GM23338 (cell line): ENCODE measurements around the gene BID. TPM values are rescaled to one million over a fixed set of nuclear protein-coding genes. Genes with fewer than 3 reads are reported as not detected.

Experiments used
- ATAC-seq: fragments of 200-7000 bp; cut with Tn5 transposase; 3 replicates; pipeline ENCODE4 v1.9.1; 2020
- DNase-seq: peaks from one replicate; pipeline ENCODE4 v3.0.0-alpha.2; 2015; ENCODE audit warnings: low spot score
- H2AFZ ChIP-seq: fragments of 200-600 bp; sonication (generic); 2 replicates; pipeline ENCODE4 v1.8.0; 2016; ENCODE audit warnings: antibody characterized with exemption, mild to moderate bottlenecking, moderate library complexity
- H3F3A ChIP-seq: fragments of 200-600 bp; sonication (generic); replicated peaks from 2 replicates; pipeline ENCODE4 v1.8.0; 2017; ENCODE audit warnings: antibody characterized with exemption, mixed run types, low read depth
- H3K27ac ChIP-seq: fragments of 200-600 bp; sonication (generic); 2 replicates; pipeline ENCODE4 v1.6.1; 2016; ENCODE audit warnings: low read depth
- H3K27me3 ChIP-seq: fragments of 200-600 bp; sonication (generic); 2 replicates; pipeline ENCODE4 v1.8.0; 2016; ENCODE audit warnings: mild to moderate bottlenecking, mixed run types, moderate library complexity; ENCODE audit not compliant: insufficient read depth
- H3K36me3 ChIP-seq: fragments of 200-600 bp; sonication (generic); 2 replicates; pipeline ENCODE4 v1.8.0; 2016; ENCODE audit warnings: mild to moderate bottlenecking; ENCODE audit not compliant: insufficient read depth
- H3K4me1 ChIP-seq: fragments of 200-600 bp; sonication (generic); 2 replicates; pipeline ENCODE4 v1.8.0; 2016; ENCODE audit warnings: mild to moderate bottlenecking, moderate library complexity; ENCODE audit not compliant: insufficient read depth
- H3K4me2 ChIP-seq: fragments of 200-600 bp; sonication (generic); 2 replicates; pipeline ENCODE4 v1.7.1; 2017; ENCODE audit warnings: mixed run types
- H3K4me3 ChIP-seq: fragments of 200-600 bp; sonication (generic); 2 replicates; pipeline ENCODE4 v1.6.1; 2016; ENCODE audit warnings: mixed run types
- H3K79me2 ChIP-seq: fragments of 200-600 bp; sonication (generic); replicated peaks from 2 replicates; pipeline ENCODE4 v1.8.0; 2017; ENCODE audit warnings: mild to moderate bottlenecking; ENCODE audit not compliant: insufficient read depth
- H3K9me2 ChIP-seq: fragments of 200-600 bp; sonication (generic); 2 replicates; pipeline ENCODE4 v1.8.0; 2017; ENCODE audit not compliant: insufficient read depth
- H4K20me1 ChIP-seq: fragments of 200-600 bp; sonication (generic); replicated peaks from 2 replicates; pipeline ENCODE4 v1.8.0; 2017; ENCODE audit warnings: mild to moderate bottlenecking; ENCODE audit not compliant: insufficient read depth
- H3K27ac Mint-ChIP-seq: 2 replicates; pipeline ENCODE4 v1.8.0; 2020; ENCODE audit warnings: inconsistent platforms, mild to moderate bottlenecking, moderate library complexity, mixed read lengths
- H3K27me3 Mint-ChIP-seq: 3 replicates; pipeline ENCODE4 v1.8.0; 2022; ENCODE audit warnings: low read depth, mild to moderate bottlenecking, moderate library complexity, mixed read lengths, inconsistent platforms; ENCODE audit not compliant: insufficient read depth, poor library complexity
- H3K36me3 Mint-ChIP-seq: 3 replicates; pipeline ENCODE4 v1.8.0; 2021; ENCODE audit warnings: low read depth, mild to moderate bottlenecking, inconsistent platforms, moderate library complexity, mixed read lengths
- H3K4me1 Mint-ChIP-seq: 3 replicates; pipeline ENCODE4 v1.8.0; 2020; ENCODE audit warnings: mild to moderate bottlenecking, inconsistent platforms, mixed read lengths
- H3K4me3 Mint-ChIP-seq: 3 replicates; pipeline ENCODE4 v1.8.0; 2021; ENCODE audit warnings: moderate library complexity, mild to moderate bottlenecking, inconsistent platforms, mixed read lengths
- H3K9me3 Mint-ChIP-seq: 3 replicates; pipeline ENCODE4 v1.8.0; 2020; ENCODE audit warnings: moderate library complexity, mild to moderate bottlenecking, inconsistent platforms, mixed read lengths
- EZH2phosphoT487 ChIP-seq: fragments of 200-600 bp; sonication (generic); IDR thresholded peaks from one replicate; pipeline ENCODE4 v1.8.1; 2018; ENCODE audit warnings: antibody characterized with exemption; ENCODE audit not compliant: unreplicated experiment
- JUNB ChIP-seq: IDR thresholded peaks from one replicate; pipeline ENCODE4 v1.6.1; 2016; ENCODE audit warnings: antibody characterized with exemption; ENCODE audit not compliant: unreplicated experiment
- NANOG ChIP-seq: IDR thresholded peaks from 2 replicates; pipeline ENCODE4 v1.6.1; 2016; ENCODE audit warnings: antibody characterized with exemption, borderline replicate concordance
- POLR2AphosphoS5 ChIP-seq: IDR thresholded peaks from 2 replicates; pipeline ENCODE4 v1.6.1; 2016; ENCODE audit warnings: antibody characterized with exemption, low read depth
- STAT1 ChIP-seq: IDR thresholded peaks from one replicate; pipeline ENCODE4 v1.6.1; 2016; ENCODE audit warnings: antibody characterized with exemption; ENCODE audit not compliant: unreplicated experiment
- ZNF114 ChIP-seq: fragments of 250-450 bp; sonication (Bioruptor Pico); IDR thresholded peaks from 2 replicates; pipeline ENCODE4 v1.5.0; 2020; ENCODE audit warnings: mild to moderate bottlenecking, moderate library complexity
- ZNF331 ChIP-seq: fragments of 250-450 bp; sonication (Bioruptor Pico); IDR thresholded peaks from 2 replicates; pipeline ENCODE4 v1.5.0; 2020; ENCODE audit warnings: low read depth, mild to moderate bottlenecking, moderate library complexity
- polyA plus RNA-seq: library from polyadenylated mRNA; unstranded; fragments of >200 nt; fragmentation: Nextera tagmentation; extraction: Ambion mirVana; gene quantifications from 2 replicates; pipeline ENCODE4 v1.2.1, GENCODE V29; 2016
- total RNA-seq: library from RNA; depleted of rRNA; stranded (reverse); fragments of >200 nt; shearing (Covaris generic); gene quantifications from 2 replicates; pipeline ENCODE4 v1.2.3, GENCODE V29; 2014
- TF ChIP-seq, protein P1 (sequence below): fragments of 250-450 bp; sonication (Bioruptor Pico); IDR thresholded peaks from 2 replicates; pipeline ENCODE4 v1.5.0; 2020; ENCODE audit warnings: mild to moderate bottlenecking, moderate library complexity
- TF ChIP-seq, protein P2 (sequence below), 2 experiments: fragments of 200-600 bp in 1 of 2; sonication (generic) in 1 of 2; conservative IDR thresholded peaks; 2 replicates each; pipeline versions ENCODE4 v1.5.1 to v1.6.1; 2016 to 2017; ENCODE audit warnings: antibody characterized with exemption in 2 of 2, low read depth in 2 of 2, mild to moderate bottlenecking in 2 of 2, moderate library complexity in 1 of 2
- TF ChIP-seq, protein P3 (sequence below): IDR thresholded peaks from one replicate; pipeline ENCODE4 v1.6.1; 2018; ENCODE audit warnings: antibody characterized with exemption; ENCODE audit not compliant: unreplicated experiment

The BID gene
- total and polyA plus RNA-seq, 2 experiments from 2014 or later, result 65.1 to 125 TPM

DNA sequence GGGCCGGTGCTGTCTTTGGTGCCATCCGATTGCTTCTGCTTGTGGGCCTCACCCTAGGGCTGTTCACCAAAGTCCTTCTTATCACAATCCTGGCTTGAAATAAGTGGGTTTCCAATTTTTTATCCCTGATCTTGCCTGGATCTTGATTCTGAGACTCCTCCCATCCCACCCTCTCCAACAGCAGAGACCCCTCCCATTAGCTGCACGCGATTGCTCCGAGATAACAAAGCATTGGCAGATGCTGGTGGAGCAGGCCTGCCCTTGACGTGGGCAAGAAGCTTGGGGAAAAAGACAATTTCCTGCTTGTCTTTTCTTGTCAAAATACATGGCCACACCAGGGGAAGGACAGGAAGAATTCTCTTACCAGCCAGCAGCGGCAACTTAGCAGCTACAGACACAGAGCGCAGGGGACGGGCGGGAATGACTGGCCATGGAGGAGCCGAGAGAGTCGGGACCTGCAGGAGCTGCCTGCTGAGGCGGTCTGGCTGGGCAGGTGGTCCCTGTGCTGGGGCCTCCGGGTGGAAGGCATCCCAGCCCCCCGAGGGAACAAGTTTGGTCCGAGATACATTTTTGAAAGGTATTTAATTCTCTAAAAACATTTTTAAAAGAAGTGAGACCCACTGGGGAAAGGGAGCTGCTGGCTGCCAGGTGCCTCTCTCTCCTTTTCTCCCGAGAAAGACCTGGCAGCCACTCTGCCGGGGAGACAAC lies 9.7 kb upstream of the BID start (continued):
- TF ChIP-seq, protein P1, sequence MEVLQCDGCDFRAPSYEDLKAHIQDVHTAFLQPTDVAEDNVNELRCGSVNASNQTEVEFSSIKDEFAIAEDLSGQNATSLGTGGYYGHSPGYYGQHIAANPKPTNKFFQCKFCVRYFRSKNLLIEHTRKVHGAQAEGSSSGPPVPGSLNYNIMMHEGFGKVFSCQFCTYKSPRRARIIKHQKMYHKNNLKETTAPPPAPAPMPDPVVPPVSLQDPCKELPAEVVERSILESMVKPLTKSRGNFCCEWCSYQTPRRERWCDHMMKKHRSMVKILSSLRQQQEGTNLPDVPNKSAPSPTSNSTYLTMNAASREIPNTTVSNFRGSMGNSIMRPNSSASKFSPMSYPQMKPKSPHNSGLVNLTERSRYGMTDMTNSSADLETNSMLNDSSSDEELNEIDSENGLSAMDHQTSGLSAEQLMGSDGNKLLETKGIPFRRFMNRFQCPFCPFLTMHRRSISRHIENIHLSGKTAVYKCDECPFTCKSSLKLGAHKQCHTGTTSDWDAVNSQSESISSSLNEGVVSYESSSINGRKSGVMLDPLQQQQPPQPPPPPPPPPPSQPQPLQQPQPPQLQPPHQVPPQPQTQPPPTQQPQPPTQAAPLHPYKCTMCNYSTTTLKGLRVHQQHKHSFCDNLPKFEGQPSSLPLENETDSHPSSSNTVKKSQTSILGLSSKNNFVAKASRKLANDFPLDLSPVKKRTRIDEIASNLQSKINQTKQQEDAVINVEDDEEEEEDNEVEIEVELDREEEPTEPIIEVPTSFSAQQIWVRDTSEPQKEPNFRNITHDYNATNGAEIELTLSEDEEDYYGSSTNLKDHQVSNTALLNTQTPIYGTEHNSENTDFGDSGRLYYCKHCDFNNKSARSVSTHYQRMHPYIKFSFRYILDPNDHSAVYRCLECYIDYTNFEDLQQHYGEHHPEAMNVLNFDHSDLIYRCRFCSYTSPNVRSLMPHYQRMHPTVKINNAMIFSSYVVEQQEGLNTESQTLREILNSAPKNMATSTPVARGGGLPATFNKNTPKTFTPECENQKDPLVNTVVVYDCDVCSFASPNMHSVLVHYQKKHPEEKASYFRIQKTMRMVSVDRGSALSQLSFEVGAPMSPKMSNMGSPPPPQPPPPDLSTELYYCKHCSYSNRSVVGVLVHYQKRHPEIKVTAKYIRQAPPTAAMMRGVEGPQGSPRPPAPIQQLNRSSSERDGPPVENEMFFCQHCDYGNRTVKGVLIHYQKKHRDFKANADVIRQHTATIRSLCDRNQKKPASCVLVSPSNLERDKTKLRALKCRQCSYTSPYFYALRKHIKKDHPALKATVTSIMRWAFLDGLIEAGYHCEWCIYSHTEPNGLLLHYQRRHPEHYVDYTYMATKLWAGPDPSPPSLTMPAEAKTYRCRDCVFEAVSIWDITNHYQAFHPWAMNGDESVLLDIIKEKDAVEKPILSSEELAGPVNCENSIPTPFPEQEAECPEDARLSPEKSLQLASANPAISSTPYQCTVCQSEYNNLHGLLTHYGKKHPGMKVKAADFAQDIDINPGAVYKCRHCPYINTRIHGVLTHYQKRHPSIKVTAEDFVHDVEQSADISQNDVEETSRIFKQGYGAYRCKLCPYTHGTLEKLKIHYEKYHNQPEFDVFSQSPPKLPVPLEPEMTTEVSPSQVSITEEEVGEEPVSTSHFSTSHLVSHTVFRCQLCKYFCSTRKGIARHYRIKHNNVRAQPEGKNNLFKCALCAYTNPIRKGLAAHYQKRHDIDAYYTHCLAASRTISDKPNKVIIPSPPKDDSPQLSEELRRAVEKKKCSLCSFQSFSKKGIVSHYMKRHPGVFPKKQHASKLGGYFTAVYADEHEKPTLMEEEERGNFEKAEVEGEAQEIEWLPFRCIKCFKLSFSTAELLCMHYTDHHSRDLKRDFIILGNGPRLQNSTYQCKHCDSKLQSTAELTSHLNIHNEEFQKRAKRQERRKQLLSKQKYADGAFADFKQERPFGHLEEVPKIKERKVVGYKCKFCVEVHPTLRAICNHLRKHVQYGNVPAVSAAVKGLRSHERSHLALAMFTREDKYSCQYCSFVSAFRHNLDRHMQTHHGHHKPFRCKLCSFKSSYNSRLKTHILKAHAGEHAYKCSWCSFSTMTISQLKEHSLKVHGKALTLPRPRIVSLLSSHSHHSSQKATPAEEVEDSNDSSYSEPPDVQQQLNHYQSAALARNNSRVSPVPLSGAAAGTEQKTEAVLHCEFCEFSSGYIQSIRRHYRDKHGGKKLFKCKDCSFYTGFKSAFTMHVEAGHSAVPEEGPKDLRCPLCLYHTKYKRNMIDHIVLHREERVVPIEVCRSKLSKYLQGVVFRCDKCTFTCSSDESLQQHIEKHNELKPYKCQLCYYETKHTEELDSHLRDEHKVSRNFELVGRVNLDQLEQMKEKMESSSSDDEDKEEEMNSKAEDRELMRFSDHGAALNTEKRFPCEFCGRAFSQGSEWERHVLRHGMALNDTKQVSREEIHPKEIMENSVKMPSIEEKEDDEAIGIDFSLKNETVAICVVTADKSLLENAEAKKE (CRISPR knock-in tag), result no peak
- TF ChIP-seq EZH2phosphoT487, result no peak
- TF ChIP-seq JUNB, result no peak
- TF ChIP-seq, protein P2, sequence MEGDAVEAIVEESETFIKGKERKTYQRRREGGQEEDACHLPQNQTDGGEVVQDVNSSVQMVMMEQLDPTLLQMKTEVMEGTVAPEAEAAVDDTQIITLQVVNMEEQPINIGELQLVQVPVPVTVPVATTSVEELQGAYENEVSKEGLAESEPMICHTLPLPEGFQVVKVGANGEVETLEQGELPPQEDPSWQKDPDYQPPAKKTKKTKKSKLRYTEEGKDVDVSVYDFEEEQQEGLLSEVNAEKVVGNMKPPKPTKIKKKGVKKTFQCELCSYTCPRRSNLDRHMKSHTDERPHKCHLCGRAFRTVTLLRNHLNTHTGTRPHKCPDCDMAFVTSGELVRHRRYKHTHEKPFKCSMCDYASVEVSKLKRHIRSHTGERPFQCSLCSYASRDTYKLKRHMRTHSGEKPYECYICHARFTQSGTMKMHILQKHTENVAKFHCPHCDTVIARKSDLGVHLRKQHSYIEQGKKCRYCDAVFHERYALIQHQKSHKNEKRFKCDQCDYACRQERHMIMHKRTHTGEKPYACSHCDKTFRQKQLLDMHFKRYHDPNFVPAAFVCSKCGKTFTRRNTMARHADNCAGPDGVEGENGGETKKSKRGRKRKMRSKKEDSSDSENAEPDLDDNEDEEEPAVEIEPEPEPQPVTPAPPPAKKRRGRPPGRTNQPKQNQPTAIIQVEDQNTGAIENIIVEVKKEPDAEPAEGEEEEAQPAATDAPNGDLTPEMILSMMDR (conservative IDR thresholded peaks at IDR 0.05; ENCODE audit: low read depth in 2 of 2), result no peak
- TF ChIP-seq NANOG, result no peak

DNA sequence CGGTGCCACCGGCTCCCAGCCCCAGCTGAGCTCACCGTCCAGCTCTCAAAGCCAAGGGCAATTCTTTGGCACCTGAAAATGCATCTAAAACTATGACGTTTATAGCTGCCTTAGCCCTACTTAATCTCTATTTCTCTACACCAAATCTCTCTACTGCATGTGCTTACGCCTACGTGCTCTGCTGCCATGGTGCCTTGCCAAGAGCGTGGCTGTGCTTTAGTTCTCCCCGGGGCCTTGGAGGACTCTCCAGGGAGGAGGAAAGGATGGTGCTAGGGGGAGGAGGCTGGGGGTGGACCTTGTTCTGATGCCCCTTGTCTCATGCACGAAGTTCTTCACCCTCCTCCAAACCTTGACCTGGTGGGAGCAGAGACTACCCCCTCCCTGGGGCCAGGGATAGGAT lies 9.0 kb upstream of the BID start:
- Histone ChIP-seq H3K27me3 (no peaks in the 10 kb centered on the region), H3K27ac (no peak overlapping the region), H3K4me2 (no peak overlapping the region), H3F3A (0 out of 2 replicates have a peak, but pooled peaks cover 3% of the 10 kb centered on the region), H3K4me1 (no peaks in the 10 kb centered on the region; the same call in 1 of the 2 replicates), H2AFZ (no peak overlapping the region), H3K9me2 (no peaks in the 10 kb centered on the region), H3K4me3 (no peak overlapping the region), H4K20me1 (no peaks in the 10 kb centered on the region), H3K79me2 (no peaks in the 10 kb centered on the region), H3K36me3 (no peaks in the 10 kb centered on the region)
- no peak overlapping the region for H3K4me3 Mint-ChIP-seq
- H3K4me1 Mint-ChIP-seq, result peaks cover 20% of the 10 kb centered on the region
- peaks cover 4% of the 10 kb centered on the region; the same call in 1 of the 3 replicates for H3K9me3 Mint-ChIP-seq
- H3K27me3 Mint-ChIP-seq, result peaks cover 12% of the 10 kb centered on the region
- ATAC-seq (no peak), DNase-seq (no peak)
- no peaks in the 10 kb centered on the region; the same call in 2 of the 3 replicates for H3K36me3 Mint-ChIP-seq
- H3K27ac Mint-ChIP-seq, result no peak overlapping the region
- TF ChIP-seq ZNF114 (CRISPR knock-in tag), result no peak
- no peak for TF ChIP-seq NANOG
- no peak for TF ChIP-seq EZH2phosphoT487
- TF ChIP-seq, protein P3, sequence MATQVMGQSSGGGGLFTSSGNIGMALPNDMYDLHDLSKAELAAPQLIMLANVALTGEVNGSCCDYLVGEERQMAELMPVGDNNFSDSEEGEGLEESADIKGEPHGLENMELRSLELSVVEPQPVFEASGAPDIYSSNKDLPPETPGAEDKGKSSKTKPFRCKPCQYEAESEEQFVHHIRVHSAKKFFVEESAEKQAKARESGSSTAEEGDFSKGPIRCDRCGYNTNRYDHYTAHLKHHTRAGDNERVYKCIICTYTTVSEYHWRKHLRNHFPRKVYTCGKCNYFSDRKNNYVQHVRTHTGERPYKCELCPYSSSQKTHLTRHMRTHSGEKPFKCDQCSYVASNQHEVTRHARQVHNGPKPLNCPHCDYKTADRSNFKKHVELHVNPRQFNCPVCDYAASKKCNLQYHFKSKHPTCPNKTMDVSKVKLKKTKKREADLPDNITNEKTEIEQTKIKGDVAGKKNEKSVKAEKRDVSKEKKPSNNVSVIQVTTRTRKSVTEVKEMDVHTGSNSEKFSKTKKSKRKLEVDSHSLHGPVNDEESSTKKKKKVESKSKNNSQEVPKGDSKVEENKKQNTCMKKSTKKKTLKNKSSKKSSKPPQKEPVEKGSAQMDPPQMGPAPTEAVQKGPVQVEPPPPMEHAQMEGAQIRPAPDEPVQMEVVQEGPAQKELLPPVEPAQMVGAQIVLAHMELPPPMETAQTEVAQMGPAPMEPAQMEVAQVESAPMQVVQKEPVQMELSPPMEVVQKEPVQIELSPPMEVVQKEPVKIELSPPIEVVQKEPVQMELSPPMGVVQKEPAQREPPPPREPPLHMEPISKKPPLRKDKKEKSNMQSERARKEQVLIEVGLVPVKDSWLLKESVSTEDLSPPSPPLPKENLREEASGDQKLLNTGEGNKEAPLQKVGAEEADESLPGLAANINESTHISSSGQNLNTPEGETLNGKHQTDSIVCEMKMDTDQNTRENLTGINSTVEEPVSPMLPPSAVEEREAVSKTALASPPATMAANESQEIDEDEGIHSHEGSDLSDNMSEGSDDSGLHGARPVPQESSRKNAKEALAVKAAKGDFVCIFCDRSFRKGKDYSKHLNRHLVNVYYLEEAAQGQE, result no peak
- TF ChIP-seq JUNB, result no peak
- TF ChIP-seq POLR2AphosphoS5, result no peak
- TF ChIP-seq, protein P2 (conservative IDR thresholded peaks at IDR 0.05; ENCODE audit: low read depth in 2 of 2), result no peak
- TF ChIP-seq STAT1, result no peak
- TF ChIP-seq ZNF331 (CRISPR knock-in tag), result no peak
